ENCODE results near the gene ST8SIA6. TPM values are rescaled to one million over a fixed set of nuclear protein-coding genes. Genes with fewer than 3 reads are reported as not detected.

Gene ST8SIA6
- total RNA-seq, 2 donors from 2014 or later, result 0.33 to 1.1 TPM

DNA sequence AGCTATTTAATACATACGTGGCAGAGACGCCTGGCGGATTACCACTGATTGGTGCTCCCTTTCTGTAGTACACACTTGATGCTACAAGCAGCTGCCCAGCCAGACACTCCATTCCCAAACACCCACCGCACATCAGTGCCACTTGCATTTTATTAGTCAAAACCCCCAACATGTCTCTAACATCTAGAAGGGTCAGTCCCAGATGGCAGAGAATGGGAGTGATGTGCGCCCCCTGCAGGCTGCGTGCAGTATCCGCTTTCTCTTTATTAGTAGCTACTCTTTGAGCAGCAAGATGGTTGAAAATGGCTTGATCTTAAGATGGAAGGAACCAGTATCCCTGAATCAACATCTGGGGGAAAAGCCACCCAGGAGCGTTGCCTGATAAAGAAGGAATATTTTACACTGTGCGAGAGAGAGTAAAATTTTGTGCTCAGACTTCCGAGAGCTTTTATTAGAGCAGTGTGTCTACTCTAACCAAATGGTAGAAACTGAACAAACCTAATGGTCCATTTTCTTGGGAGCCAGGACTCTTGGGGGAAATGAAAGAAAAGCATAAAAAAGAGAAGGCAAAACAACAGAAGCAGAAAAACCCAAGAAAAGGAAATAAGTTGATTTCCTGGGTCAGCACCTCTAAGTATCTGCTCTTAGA, 78.3 kb downstream of the ST8SIA6 start:
- H3K36me3 ChIP-seq (ENCODE audit: control insufficient read depth, insufficient read depth, low read length), result no peaks in the 10 kb centered on the region
- H3K4me3 Mint-ChIP-seq, result no peak overlapping the region
- peak; percentile 83 for DNase-seq
- no peak overlapping the region for H3K27ac Mint-ChIP-seq
- H3K4me1 ChIP-seq (ENCODE audit: control insufficient read depth, insufficient read depth, low read length), result no peaks in the 10 kb centered on the region
- peaks cover 33% of the 10 kb centered on the region for H3K4me1 Mint-ChIP-seq
- H3K27me3 ChIP-seq (ENCODE audit: control insufficient read depth, insufficient read depth, low read length, poor library complexity, severe bottlenecking), result no peaks in the 10 kb centered on the region
- 75 to 87% methylated on average over 6 to 10 of the region's 10 CpGs for WGBS, 2 experiments (ENCODE audit: insufficient coverage in 1 of 2, insufficient read length in 1 of 2)
- H3K9me3 ChIP-seq (ENCODE audit: control insufficient read depth, low read length), result peaks cover 21% of the 10 kb centered on the region
- peak overlapping the region; percentile 5 for H3K4me3 ChIP-seq (ENCODE audit: low read length)
- H3K9me3 Mint-ChIP-seq, result peaks cover 14% of the 10 kb centered on the region
- no peaks in the 10 kb centered on the region for H3K36me3 Mint-ChIP-seq (ENCODE audit: low read depth)
- H3K9ac ChIP-seq (ENCODE audit: extremely low read depth, low read length, poor library complexity, severe bottlenecking), result no peak overlapping the region
- TF ChIP-seq, protein P1, sequence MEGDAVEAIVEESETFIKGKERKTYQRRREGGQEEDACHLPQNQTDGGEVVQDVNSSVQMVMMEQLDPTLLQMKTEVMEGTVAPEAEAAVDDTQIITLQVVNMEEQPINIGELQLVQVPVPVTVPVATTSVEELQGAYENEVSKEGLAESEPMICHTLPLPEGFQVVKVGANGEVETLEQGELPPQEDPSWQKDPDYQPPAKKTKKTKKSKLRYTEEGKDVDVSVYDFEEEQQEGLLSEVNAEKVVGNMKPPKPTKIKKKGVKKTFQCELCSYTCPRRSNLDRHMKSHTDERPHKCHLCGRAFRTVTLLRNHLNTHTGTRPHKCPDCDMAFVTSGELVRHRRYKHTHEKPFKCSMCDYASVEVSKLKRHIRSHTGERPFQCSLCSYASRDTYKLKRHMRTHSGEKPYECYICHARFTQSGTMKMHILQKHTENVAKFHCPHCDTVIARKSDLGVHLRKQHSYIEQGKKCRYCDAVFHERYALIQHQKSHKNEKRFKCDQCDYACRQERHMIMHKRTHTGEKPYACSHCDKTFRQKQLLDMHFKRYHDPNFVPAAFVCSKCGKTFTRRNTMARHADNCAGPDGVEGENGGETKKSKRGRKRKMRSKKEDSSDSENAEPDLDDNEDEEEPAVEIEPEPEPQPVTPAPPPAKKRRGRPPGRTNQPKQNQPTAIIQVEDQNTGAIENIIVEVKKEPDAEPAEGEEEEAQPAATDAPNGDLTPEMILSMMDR (conservative IDR thresholded peaks at IDR 0.05), result peak; percentile 82
- no peak overlapping the region for H3K27ac ChIP-seq (ENCODE audit: low read depth, low read length)
- H3K27me3 Mint-ChIP-seq (ENCODE audit: insufficient read depth), result no peaks in the 10 kb centered on the region

DNA sequence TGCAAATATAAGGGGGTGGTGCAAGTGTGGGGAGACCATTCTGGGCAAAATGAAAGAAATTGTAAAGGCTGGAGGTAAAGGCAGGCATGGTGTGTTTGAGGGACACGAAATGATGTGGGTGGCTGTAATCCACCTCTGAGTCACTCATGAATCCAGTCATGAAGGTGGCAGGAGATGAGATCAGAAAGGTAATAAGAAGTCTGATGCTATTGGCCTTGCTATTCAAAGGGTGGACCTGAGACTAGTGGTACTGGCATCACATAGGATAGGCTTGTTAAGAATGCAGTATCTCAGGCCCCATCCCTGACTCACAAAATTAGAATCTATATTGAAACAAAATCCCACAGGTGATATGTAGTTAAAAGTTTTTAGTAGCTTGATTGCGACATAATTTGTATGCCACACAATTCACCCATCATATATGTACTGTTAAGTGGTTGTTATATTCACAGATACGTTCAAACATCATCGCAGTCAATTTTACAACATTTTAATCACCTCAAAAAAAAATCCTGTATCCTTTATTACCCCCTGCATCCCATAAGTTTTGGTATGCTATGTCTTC, 85.6 kb downstream of the ST8SIA6 start:
- H3K27me3 Mint-ChIP-seq (ENCODE audit: insufficient read depth), result no peaks in the 10 kb centered on the region
- H3K27me3 ChIP-seq (ENCODE audit: control insufficient read depth, insufficient read depth, low read length, poor library complexity, severe bottlenecking), result no peaks in the 10 kb centered on the region
- no peak overlapping the region for H3K27ac Mint-ChIP-seq
- TF ChIP-seq, protein P1 (conservative IDR thresholded peaks at IDR 0.05), result no peak
- H3K9me3 ChIP-seq (ENCODE audit: control insufficient read depth, low read length), result peaks cover 4% of the 10 kb centered on the region
- no peaks in the 10 kb centered on the region for H3K36me3 ChIP-seq (ENCODE audit: control insufficient read depth, insufficient read depth, low read length)
- WGBS, 2 experiments (ENCODE audit: insufficient coverage in 1 of 2, insufficient read length in 1 of 2), result 88 to 94% methylated on average over 1 to 3 of the region's 4 CpGs
- H3K4me1 ChIP-seq (ENCODE audit: control insufficient read depth, insufficient read depth, low read length), result no peaks in the 10 kb centered on the region
- no peaks in the 10 kb centered on the region for H3K4me1 Mint-ChIP-seq
- no peaks in the 10 kb centered on the region for H3K36me3 Mint-ChIP-seq (ENCODE audit: low read depth)
- H3K9ac ChIP-seq (ENCODE audit: extremely low read depth, low read length, poor library complexity, severe bottlenecking), result no peak overlapping the region
- no peak overlapping the region for H3K4me3 ChIP-seq (ENCODE audit: low read length)
- no peak for DNase-seq
- peaks cover 4% of the 10 kb centered on the region for H3K9me3 Mint-ChIP-seq
- H3K27ac ChIP-seq (ENCODE audit: low read depth, low read length), result no peak overlapping the region
- no peak overlapping the region for H3K4me3 Mint-ChIP-seq

DNA sequence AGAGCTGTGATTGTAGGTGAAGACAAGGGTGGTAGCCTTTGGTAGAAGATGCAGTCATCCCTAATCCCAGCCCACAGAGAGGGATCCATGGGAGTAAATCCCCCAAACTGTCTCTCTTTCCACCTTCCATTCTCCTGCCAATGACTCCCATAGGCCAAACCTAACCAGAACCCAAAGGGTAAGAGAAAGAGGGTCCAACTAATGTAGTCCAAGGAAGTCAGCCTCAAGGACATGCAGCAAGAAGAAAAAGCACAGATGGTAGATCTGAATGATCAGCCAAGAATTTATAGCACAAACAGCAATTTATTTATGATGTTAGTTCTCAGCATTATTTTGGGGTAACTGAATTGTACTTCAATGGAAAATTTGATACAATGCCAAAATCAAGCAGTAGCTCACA, 87.7 kb downstream of the ST8SIA6 start:
- no peak overlapping the region for H3K9ac ChIP-seq (ENCODE audit: extremely low read depth, low read length, poor library complexity, severe bottlenecking)
- no peaks in the 10 kb centered on the region for H3K4me1 ChIP-seq (ENCODE audit: control insufficient read depth, insufficient read depth, low read length)
- no peak overlapping the region for H3K4me3 Mint-ChIP-seq
- no peak overlapping the region for H3K27ac ChIP-seq (ENCODE audit: low read depth, low read length)
- no peaks in the 10 kb centered on the region for H3K36me3 ChIP-seq (ENCODE audit: control insufficient read depth, insufficient read depth, low read length)
- H3K27ac Mint-ChIP-seq, result no peak overlapping the region
- H3K4me1 Mint-ChIP-seq, result no peaks in the 10 kb centered on the region
- no peaks in the 10 kb centered on the region for H3K27me3 Mint-ChIP-seq (ENCODE audit: insufficient read depth)
- no peaks in the 10 kb centered on the region for H3K27me3 ChIP-seq (ENCODE audit: control insufficient read depth, insufficient read depth, low read length, poor library complexity, severe bottlenecking)
- TF ChIP-seq, protein P1 (conservative IDR thresholded peaks at IDR 0.05), result no peak
- no peak for DNase-seq
- no peak overlapping the region for H3K4me3 ChIP-seq (ENCODE audit: low read length)
- H3K9me3 Mint-ChIP-seq, result peaks cover 4% of the 10 kb centered on the region
- H3K36me3 Mint-ChIP-seq (ENCODE audit: low read depth), result no peaks in the 10 kb centered on the region
- H3K9me3 ChIP-seq (ENCODE audit: control insufficient read depth, low read length), result peaks cover 4% of the 10 kb centered on the region
